Esophagus mucosa (tissue), 1 donor: ENCODE data around the gene MOSPD3. TPM values are rescaled to one million over a fixed set of nuclear protein-coding genes. Genes with fewer than 3 reads are reported as not detected.
"Not testable (repeated sequence)": the region's sequence is repeated elsewhere in the genome, so short reads cannot be mapped to it uniquely, and the experiment has no call there.

Experiments
- ATAC-seq: fragments of 200-7000 bp; cut with Tn5 transposase; one replicate; pipeline ENCODE4 v1.9.1; 2020
- total RNA-seq: library from RNA; stranded (reverse); gene quantifications from one replicate; pipeline ENCODE4 v1.2.4, GENCODE V29; 2023
- donor health status: DM: yes; HTN: yes; CAD: no.

MOSPD3 gene, protein sequence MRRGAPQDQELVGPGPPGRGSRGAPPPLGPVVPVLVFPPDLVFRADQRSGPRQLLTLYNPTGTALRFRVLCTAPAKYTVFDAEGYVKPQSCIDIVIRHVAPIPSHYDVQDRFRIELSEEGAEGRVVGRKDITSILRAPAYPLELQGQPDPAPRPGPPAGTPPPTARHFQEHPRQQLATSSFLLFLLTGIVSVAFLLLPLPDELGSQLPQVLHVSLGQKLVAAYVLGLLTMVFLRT
- 23.2 TPM for total RNA-seq

DNA sequence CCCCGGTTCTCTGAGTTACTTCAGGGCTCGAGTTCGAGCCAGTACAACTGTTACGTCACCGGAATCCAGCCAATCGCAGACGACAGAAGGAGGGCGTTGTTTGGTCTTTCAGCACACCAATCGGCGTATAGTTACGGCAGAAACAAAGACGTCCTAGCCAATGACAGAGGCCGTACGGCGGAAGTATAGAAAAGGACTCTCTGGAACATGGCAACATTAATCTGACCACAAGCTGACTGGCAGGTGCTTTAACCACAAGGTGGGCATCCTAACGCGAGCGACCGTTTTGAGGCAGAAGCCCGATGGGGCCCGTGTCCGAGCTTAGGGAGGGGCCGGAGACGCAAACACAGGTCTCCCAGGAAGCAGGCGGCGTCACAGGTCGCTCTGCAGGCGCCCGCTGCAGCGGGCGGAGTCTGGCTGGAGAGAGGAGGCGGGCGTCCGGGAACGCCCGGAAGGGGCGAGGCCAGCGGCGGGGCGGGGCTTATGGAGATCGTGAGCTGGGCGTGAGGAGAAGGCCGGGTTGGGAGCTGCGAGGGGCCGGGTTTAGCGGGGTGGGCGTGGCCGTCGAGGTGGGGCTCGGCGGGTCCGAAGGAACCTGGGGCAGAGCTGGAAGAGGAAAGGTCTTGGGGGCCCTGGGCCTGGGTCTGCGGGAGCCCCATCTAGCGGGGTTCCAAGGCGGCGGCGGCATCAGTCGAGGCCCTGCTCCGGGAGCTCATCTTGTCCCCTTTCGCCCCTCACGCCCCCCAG, at the start of gene MOSPD3:
Gene MOSPD3, plus strand, starts transcription at position 558 of the 747 bp plus-strand sequence. CDS start 252 bp downstream, outside the sequence.
- peak; percentile 97 for ATAC-seq

DNA sequence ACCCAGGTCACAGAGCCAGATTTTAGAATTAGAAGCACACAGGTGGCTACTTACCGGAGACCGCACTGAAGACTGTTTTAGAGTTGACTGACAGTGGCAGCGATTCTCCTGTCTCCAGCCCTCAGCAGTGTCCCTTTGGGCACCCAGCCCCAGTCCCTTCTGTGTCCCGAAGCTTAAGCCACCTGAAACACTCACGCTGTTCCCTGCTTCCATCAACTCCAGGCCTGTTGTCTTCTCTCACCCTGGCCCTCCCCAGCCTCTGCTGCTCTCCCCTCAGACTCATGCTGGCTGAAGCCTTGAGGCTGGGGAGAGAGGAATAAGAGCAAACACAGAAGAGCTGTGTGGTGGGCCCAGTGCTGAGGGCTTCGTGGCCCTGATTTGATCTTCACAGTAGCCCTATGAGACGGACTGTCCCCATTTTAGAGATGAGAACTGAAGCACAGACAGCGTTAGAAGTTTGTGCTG, 49.2 kb upstream of the MOSPD3 start:
- no peak for ATAC-seq

DNA sequence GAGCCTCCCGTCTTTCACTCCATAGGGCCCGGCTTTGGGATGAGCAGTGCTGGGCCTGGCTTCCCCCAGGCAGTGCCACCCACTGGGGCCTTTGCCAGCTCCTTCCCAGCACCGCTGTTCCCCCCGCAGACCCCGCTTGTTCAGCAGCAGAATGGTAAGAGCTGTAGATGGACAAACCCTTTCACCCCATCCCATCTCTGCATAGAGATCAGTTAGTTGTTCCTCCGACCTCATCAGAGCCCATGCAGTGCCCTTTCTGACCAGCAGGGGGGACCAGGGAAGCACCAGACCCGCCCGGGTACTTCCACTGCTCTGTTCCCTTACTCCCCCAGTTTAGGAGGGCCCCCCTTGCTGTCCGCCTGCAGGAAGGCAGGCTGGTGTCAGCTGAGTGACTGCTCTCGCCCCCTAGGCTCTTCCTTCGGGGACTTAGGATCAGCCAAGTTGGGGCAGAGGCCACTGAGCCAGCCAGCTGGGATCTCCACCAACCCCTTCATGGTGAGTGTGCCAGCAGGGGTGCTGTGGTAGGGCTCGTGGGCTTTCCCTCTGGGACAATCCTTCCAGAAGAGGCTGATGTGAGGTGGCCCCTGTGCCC, 48.4 kb upstream of the MOSPD3 start:
- peak; percentile 39 for ATAC-seq

GRCh38 chr7:100564405-100564804, 47.9 kb upstream of the MOSPD3 start:
- not testable (repeated sequence) for ATAC-seq

DNA sequence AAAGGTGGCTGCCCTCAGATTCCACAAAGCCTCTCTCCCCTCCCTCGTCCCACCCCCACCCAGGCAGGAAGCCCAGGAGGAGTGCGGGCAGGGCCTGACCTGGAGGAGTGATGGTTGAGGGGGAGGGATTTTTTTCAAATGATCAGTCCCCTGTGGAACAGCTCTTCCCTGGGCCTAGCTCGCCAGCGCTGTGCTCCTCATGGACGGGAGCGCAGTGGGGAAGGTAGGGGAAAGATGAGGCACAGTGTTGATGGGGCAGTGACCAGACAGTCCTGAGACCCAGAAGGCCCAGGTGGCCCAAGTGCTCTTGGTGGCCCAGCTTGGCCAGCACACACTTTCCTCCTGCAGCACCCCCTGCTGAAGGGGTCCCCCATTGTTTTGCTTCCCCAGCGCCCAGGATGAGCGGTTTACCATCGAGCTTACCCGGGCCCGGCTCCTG, 47.2 kb upstream of the MOSPD3 start:
- no peak for ATAC-seq

DNA sequence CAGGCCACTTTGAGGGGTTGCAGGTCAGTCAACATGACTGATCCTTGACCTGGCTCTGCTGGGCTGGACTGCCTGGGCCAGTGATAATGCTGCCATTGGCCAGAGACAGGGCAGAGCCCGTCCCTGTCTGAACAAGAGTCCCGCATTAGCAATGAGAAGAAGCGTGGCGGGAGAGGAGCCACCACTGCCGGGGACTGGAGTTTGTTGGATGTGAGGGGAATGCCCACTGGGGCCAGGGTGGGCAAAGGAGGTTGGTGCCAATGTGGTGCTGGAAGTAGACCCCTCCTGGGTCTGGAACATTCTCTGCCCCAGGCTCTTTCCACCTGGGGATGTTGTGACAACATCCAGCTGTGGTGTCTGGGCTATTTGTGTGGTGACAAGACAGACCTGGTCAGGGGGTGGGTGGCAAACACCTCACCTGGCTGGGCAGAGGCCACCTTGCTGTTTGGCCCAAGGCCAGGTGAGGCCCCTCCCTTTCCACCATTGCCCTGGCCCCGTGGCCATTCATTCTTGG, 46.3 kb upstream of the MOSPD3 start:
- no peak for ATAC-seq

GRCh38 chr7:100567031-100567730, 45.2 kb upstream of the MOSPD3 start:
- no peak for ATAC-seq

DNA sequence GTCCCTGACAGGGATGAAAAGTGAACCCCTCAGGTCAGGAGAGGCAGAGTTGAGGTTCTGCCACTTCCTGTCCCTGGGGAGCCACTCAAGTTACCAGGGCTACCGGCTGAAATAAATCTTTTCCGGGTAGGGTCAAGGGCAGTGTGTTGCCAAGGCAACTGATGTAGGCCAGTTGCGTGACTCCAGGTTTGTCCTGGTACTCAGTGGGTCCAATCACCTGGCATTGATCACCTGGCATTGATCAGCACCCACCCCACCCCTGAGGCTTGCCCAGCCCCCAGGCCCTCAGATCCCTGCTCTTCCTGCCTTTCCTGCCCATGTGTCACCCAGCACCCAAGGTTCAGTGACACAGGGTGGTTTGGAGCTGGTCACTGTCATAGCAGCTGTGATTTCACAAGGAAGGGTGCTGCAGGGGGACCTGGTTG, 44.6 kb upstream of the MOSPD3 start:
- no peak for ATAC-seq

GRCh38 chr7:100568176-100568895, 44.0 kb upstream of the MOSPD3 start:
- ATAC-seq, result no peak

DNA sequence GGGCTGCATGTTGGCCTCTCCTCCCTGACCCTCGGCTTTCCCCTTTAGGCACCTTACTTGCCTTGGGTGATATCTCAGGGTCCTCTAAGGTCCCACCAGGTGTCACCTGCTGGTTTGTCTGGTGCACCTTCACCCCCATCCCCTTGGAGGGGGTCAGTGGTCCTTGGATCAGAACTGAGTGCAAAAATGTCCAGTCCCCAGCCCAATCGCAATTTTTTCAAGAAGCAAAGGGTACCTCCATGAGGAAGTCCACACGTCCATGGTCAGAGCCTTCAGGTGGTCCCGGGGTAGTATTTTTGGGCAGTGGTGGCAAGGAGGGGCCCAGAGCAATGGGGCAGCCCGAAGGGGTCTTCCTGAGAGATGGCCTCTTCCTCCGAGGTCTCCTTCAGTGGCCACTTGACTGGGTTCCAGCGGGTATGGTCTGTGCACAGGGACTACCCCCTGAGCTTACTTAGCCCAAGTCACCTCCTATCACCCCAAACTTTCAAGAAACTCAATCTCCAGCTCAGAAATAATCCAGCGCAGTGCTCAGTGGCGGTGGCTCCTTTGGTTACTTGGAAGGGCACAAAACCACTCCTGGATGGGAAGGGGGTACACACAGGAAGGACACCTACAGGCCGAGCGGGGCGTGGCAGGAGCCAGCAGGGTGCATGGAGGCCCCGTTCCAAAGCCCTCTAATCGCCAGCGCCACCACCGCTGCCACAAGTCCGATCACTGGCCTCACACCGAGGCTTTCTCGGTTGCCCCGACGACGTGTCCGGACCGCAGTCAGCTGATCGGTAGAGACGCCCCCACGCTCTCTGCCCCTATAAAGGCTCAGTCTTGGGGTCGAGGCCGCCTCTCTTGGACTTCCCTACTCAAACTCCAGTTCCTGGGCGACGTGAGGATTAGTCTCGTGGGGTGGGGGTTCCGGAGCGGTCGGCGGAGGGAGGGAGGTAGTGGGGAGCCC, 43.2 kb upstream of the MOSPD3 start:
- ATAC-seq, result peak; percentile 33

DNA sequence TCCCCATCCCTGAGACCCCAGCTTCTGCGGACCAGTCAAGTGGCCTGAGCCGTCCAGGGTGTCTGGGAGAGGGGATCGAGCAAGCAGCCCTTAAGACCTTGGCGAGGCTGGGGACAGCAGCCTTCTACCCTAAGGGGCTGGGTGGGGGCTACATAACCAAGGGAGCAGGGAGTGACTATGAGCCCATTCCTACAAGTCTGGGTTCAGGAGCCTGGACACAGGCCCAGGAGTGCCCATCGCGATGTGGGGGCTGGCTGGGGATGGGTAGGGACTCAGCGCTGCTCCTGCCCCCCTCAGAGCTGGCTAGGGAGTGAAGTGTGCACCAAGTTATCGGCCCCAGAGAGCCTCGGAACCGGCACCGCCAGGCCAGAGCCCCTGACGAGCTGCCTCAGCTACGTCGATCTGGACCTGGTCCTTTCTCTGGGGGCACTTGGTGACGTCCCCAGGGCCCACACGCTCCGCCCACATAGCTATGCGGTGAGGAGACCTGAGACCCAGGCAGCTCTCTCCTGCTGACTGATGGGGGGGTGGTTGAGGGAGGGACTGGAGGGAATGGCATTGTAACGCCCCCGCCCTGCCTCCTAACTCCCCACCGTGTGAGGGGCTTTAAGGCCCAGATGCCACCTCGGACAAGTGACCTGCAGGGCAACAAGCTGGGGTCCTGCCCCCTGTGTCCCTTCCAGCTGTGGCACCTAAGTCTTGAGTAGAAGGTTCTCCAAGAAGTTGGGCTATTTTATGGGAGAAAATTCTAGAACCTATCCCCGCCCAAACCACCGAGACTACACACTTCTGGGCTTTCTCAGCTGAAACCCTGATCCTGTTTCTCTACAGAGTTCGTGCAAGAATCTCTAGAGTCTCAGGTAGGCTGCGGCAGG, 41.1 kb upstream of the MOSPD3 start:
- ATAC-seq, result no peak

DNA sequence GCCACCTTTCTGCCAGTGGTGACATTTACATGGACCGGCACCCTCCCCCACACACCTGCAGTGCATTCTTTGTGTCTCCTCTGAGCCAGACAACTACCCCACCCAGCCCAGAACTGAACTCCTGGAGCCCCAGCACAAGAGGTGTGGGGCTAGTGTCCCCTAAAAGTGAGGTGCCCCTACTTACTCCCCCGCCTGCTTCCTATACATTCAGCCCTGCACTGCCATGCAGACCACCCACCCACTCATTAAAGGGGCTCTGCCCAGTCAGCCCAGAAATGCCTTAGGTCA, 40.6 kb upstream of the MOSPD3 start:
- no peak for ATAC-seq

- no peak for ATAC-seq
Measured at GRCh38 chr7:100572281-100572948, 39.9 kb upstream of the MOSPD3 start.

DNA sequence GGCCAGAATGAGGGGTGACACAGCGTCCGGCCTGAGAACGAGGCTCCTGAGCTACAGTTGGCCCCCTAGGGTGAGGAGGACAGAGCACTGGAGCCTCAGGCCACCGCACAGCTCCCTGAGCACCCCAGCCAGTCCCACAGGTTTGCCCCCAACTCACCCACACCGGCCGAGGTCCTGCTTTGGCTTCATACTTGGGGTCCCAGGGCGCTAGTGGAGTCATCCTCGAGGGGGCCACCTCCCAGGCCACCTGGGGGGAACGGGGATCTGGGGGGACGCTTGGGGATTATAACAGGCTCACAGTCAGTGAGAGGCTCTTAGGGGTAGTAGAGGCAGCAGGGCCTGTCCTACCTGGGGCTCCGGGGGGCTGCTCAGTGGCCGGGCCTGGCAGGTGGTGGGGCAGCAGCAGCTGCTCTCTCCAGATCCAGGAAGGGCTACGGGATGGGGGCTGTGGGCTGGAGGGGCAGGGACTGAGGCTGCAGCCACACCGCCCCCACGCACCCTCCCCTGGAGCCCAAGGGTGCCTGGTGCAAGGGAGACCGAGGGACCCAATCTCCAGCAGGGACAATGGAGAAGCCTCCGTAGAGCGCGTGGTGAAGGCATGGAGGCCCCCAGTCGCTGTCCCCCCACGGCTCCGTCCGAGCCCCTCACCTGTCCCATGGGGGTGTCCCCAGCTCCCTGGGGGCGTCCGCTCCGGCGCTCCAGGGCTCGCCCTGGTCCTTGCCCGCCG, 39.2 kb upstream of the MOSPD3 start:
- ATAC-seq, result no peak

- ATAC-seq, result no peak
Measured at GRCh38 chr7:100573691-100574361, 38.5 kb upstream of the MOSPD3 start, which contains the start of gene SAP25. SAP25 (minus strand) TSS chr7:100573900; CDS start chr7:100573742, 158 bp downstream.

- no peak for ATAC-seq
Measured at GRCh38 chr7:100574362-100575205, 37.8 kb upstream of the MOSPD3 start.

DNA sequence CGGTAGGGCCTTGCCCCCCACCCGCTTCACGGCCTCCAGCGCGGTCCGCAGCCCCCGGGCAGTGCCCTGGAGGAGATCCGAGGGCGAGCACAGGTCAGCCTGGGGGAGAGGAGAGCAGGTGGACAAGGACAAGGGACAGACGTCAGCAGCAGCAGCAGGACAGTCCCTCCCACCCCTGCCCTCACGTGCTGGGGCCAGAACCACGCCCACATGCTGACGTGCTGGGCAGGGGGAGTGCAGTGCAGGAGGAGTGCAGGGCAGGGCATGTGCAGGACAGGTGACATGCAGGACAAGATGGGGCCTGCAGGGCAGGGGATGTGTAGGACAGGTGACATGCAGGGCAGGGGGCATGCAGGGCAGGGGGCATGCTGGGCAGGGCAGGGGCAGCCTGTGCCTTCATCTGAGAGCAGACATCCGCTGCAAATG, 37.1 kb upstream of the MOSPD3 start:
- peak; percentile 4 for ATAC-seq
